ENCODE results near the gene HSFX3. TPM values are rescaled to one million over a fixed set of nuclear protein-coding genes. Genes with fewer than 3 reads are reported as not detected.

Gene HSFX3
- total RNA-seq, 1 experiment from 2014 or later = 0.96 TPM

- CTCF ChIA-PET = no interaction called here
- Histone ChIP-seq H4K20me1 (ENCODE audit: insufficient read depth) (no peaks in the 10 kb centered on the region), H3K27ac (ENCODE audit: low read depth, low read length) (no peak overlapping the region), H3K27me3 (ENCODE audit: insufficient read depth, low read length) (no peaks in the 10 kb centered on the region), H3K36me3 (ENCODE audit: control insufficient read depth in 1 of 2, insufficient read depth in 2 of 2, low read length in 2 of 2) (no peaks in the 10 kb centered on the region), H3K9me3 (ENCODE audit: control insufficient read depth in 1 of 2, insufficient read depth in 1 of 2, low read depth in 1 of 2, low read length in 2 of 2) (no peaks in the 10 kb centered on the region), H3K79me2 (ENCODE audit: insufficient read depth, low read length) (no peaks in the 10 kb centered on the region), H3K9ac (ENCODE audit: low read length) (no peak overlapping the region), H3K9me2 (ENCODE audit: insufficient read depth) (no peaks in the 10 kb centered on the region), H3K4me2 (ENCODE audit: low read length) (no peak overlapping the region), H3K4me1 (ENCODE audit: control insufficient read depth in 1 of 2, insufficient read depth in 2 of 2, low read length in 2 of 2) (no peaks in the 10 kb centered on the region), H3K4me3 (replicated peaks in 1 of 2; ENCODE audit: low read depth in 1 of 2, low read length in 2 of 2) (no peak overlapping the region), H2AFZ (ENCODE audit: low read depth, low read length, poor library complexity, severe bottlenecking) (no peak overlapping the region)
- ATAC-seq = no peak
- POLR2A ChIA-PET = no interaction called here
- DNase-seq (ENCODE audit: low read depth, low spot score) = no peak
- RAD21 ChIA-PET (ENCODE audit: low non-redundant PET in 1 of 2, low total read pairs in 2 of 2, uncharacterized antibody in 2 of 2, unreplicated experiment in 2 of 2) = no interaction called here
- no TSS peak for BruUV-seq (replicated peaks)
- TF ChIP-seq TCF7L2 (IDR thresholded peaks at IDR 0.05; ENCODE audit: borderline replicate concordance, extremely low read depth, insufficient read depth, insufficient read length) (no peak), FOSL1 (IDR thresholded peaks at IDR 0.05; ENCODE audit: low read depth) (no peak), CTCF (IDR thresholded peaks at IDR 0.05 in 2 of 3, conservative IDR thresholded peaks at IDR 0.05 in 1 of 3; ENCODE audit: borderline replicate concordance in 1 of 3, insufficient read depth in 1 of 3, low read depth in 2 of 3, low read length in 2 of 3) (no peak)
- intact Hi-C loops (cut with micrococcal nuclease) = no loop called here
Measured at GRCh38 chrX:149570668-149571067, 20.9 kb upstream of the HSFX3 start.

- no peak overlapping the region for H2AFZ ChIP-seq (ENCODE audit: low read depth, low read length, poor library complexity, severe bottlenecking)
- no peaks in the 10 kb centered on the region for H3K36me3 ChIP-seq (ENCODE audit: control insufficient read depth in 1 of 2, insufficient read depth in 2 of 2, low read length in 2 of 2)
- H3K4me1 ChIP-seq (ENCODE audit: control insufficient read depth in 1 of 2, insufficient read depth in 2 of 2, low read length in 2 of 2) = no peaks in the 10 kb centered on the region
- ATAC-seq = no peak
- intact Hi-C loops (cut with micrococcal nuclease) = no loop called here
- no peak overlapping the region for H3K4me3 ChIP-seq (replicated peaks in 1 of 2; ENCODE audit: low read depth in 1 of 2, low read length in 2 of 2)
- no peaks in the 10 kb centered on the region for H3K27me3 ChIP-seq (ENCODE audit: insufficient read depth, low read length)
- ChIA-PET RAD21 (ENCODE audit: low non-redundant PET in 1 of 2, low total read pairs in 2 of 2, uncharacterized antibody in 2 of 2, unreplicated experiment in 2 of 2) (no interaction called here), CTCF (no interaction called here), POLR2A (no interaction called here)
- DNase-seq (ENCODE audit: low read depth, low spot score) = no peak
- BruUV-seq (replicated peaks) = no TSS peak
- H3K9me3 ChIP-seq (ENCODE audit: control insufficient read depth in 1 of 2, insufficient read depth in 1 of 2, low read depth in 1 of 2, low read length in 2 of 2) = no peaks in the 10 kb centered on the region
- no peak overlapping the region for H3K4me2 ChIP-seq (ENCODE audit: low read length)
- H3K9me2 ChIP-seq (ENCODE audit: insufficient read depth) = no peaks in the 10 kb centered on the region
- H3K79me2 ChIP-seq (ENCODE audit: insufficient read depth, low read length) = no peaks in the 10 kb centered on the region
- H3K9ac ChIP-seq (ENCODE audit: low read length) = no peak overlapping the region
- H3K27ac ChIP-seq (ENCODE audit: low read depth, low read length) = no peak overlapping the region
- TF ChIP-seq EZH2phosphoT487 (IDR thresholded peaks at IDR 0.05; ENCODE audit: borderline replicate concordance) (no peak), ZBTB33 (IDR thresholded peaks at IDR 0.05; ENCODE audit: extremely low read depth, insufficient replicate concordance, low read length) (no peak), SP1 (IDR thresholded peaks at IDR 0.05; ENCODE audit: low read depth) (no peak), MAX (IDR thresholded peaks at IDR 0.05) (no peak), TCF7L2 (IDR thresholded peaks at IDR 0.05; ENCODE audit: borderline replicate concordance, extremely low read depth, insufficient read depth, insufficient read length) (no peak), POLR2A (IDR thresholded peaks at IDR 0.05; ENCODE audit: borderline replicate concordance, extremely low read depth, insufficient read depth, insufficient read length) (no peak), ELF1 (IDR thresholded peaks at IDR 0.05; ENCODE audit: borderline replicate concordance, low read depth) (no peak), YY1 (IDR thresholded peaks at IDR 0.05; ENCODE audit: extremely low read depth, insufficient replicate concordance, low read depth, low read length) (no peak), SRF (IDR thresholded peaks at IDR 0.05; ENCODE audit: low read depth) (no peak), SIN3A (IDR thresholded peaks at IDR 0.05; ENCODE audit: low read depth) (no peak)
- no peaks in the 10 kb centered on the region for H4K20me1 ChIP-seq (ENCODE audit: insufficient read depth)
Measured at GRCh38 chrX:149569770-149570169, 20.0 kb upstream of the HSFX3 start.

Measured in HCT116 (cell line).